Neural cell (in vitro differentiated cells): ENCODE data around the gene CATSPERD. TPM values are rescaled to one million over a fixed set of nuclear protein-coding genes. Genes with fewer than 3 reads are reported as not detected.

Experiments used
- H2AFZ ChIP-seq: fragments of 200-600, 300-800 bp; sonication (generic), shearing (Covaris generic); 2 replicates; pipeline ENCODE4 v1.6.0; 2014; ENCODE audit warnings: low read depth, mild to moderate bottlenecking, antibody characterized with exemption, low read length, moderate library complexity
- H3F3A ChIP-seq: fragments of 200-600 bp; shearing (Covaris generic); 2 replicates; pipeline ENCODE4 v1.6.1; 2016; ENCODE audit warnings: mild to moderate bottlenecking, moderate library complexity, mixed read lengths, antibody characterized with exemption, low read length; ENCODE audit not compliant: insufficient read depth, poor library complexity, severe bottlenecking
- H3K27ac ChIP-seq: fragments of 200-600, 300-800 bp; sonication (generic), shearing (Covaris generic); 2 replicates; pipeline ENCODE4 v1.5.1; 2014; ENCODE audit warnings: mild to moderate bottlenecking, low read length, moderate library complexity
- H3K27me3 ChIP-seq: fragments of 300-800, 200-600 bp; sonication (generic), shearing (Covaris generic); 2 replicates; pipeline ENCODE4 v1.6.0; 2014; ENCODE audit warnings: mild to moderate bottlenecking, low read depth, low read length, moderate library complexity; ENCODE audit not compliant: insufficient read depth
- H3K36me3 ChIP-seq: fragments of 300-800, 200-600 bp; sonication (generic), shearing (Covaris generic); 2 replicates; pipeline ENCODE4 v1.5.1; 2014; ENCODE audit warnings: mild to moderate bottlenecking, antibody characterized with exemption, low read length, moderate library complexity; ENCODE audit not compliant: insufficient read depth
- H3K4me2 ChIP-seq: fragments of 300-800, 200-600 bp; sonication (generic), shearing (Covaris generic); 2 replicates; pipeline ENCODE4 v1.6.0; 2014; ENCODE audit warnings: mild to moderate bottlenecking, low read length
- H3K4me3 ChIP-seq: fragments of 300-800, 200-600 bp; sonication (generic), shearing (Covaris generic); 2 replicates; pipeline ENCODE4 v1.5.1; 2014; ENCODE audit warnings: mild to moderate bottlenecking, low read length, moderate library complexity
- H3K79me2 ChIP-seq: fragments of 200-600 bp; shearing (Covaris generic); replicated peaks from 2 replicates; pipeline ENCODE4 v1.6.0; 2014; ENCODE audit warnings: mild to moderate bottlenecking, low read length, moderate library complexity; ENCODE audit not compliant: insufficient read depth
- H3K9ac ChIP-seq: fragments of 300-800, 200-600 bp; sonication (generic), shearing (Covaris generic); 2 replicates; pipeline ENCODE4 v1.6.1; 2016; ENCODE audit warnings: mild to moderate bottlenecking, low read length, mixed read lengths
- H3K9me2 ChIP-seq: fragments of 200-600 bp; shearing (Covaris generic); 2 replicates; pipeline ENCODE4 v1.6.1; 2016; ENCODE audit warnings: mild to moderate bottlenecking, low read length, mixed read lengths; ENCODE audit not compliant: insufficient read depth
- H3K9me3 ChIP-seq: fragments of 200-600, 300-800 bp; sonication (generic), shearing (Covaris generic); 2 replicates; pipeline ENCODE4 v1.6.1; 2016; ENCODE audit warnings: mild to moderate bottlenecking, mixed run types, low read length, moderate library complexity, mixed read lengths
- H4K20me1 ChIP-seq: fragments of 200-600 bp; shearing (Covaris generic); 2 replicates; pipeline ENCODE4 v1.6.1; 2016; ENCODE audit warnings: mild to moderate bottlenecking, mixed run types; ENCODE audit not compliant: insufficient read depth
- CTCF ChIP-seq: fragments of 450-650 bp; IDR thresholded peaks from 2 replicates; pipeline ENCODE4 v1.5.1; 2014; ENCODE audit warnings: antibody characterized with exemption, mild to moderate bottlenecking, moderate library complexity; ENCODE audit not compliant: poor library complexity, severe bottlenecking
- EP300 ChIP-seq: fragments of 450-650 bp; conservative IDR thresholded peaks from 2 replicates; pipeline ENCODE4 v1.6.1; 2014; ENCODE audit warnings: antibody characterized with exemption, mild to moderate bottlenecking, moderate library complexity; ENCODE audit not compliant: poor library complexity, severe bottlenecking
- EZH2 ChIP-seq: fragments of 200-600, 300-800 bp; shearing (Covaris generic), sonication (generic); IDR thresholded peaks from 2 replicates; pipeline ENCODE4 v1.6.1; 2014; ENCODE audit warnings: antibody characterized with exemption, low read length, borderline replicate concordance, mild to moderate bottlenecking; ENCODE audit not compliant: insufficient read depth, poor library complexity, severe bottlenecking
- MXI1 ChIP-seq: fragments of 450-650 bp; conservative IDR thresholded peaks from 2 replicates; pipeline ENCODE4 v1.6.1; 2014; ENCODE audit warnings: antibody characterized with exemption, mild to moderate bottlenecking; ENCODE audit not compliant: poor library complexity, severe bottlenecking
- POLR2AphosphoS5 ChIP-seq: IDR thresholded peaks from 2 replicates; pipeline ENCODE4 v1.6.1; 2012
- RAD21 ChIP-seq: fragments of 450-650 bp; conservative IDR thresholded peaks from 2 replicates; pipeline ENCODE4 v1.6.1; 2014; ENCODE audit warnings: antibody characterized with exemption, mild to moderate bottlenecking, moderate library complexity
- REST ChIP-seq: IDR thresholded peaks from 2 replicates; pipeline ENCODE4 v1.6.1; 2012; ENCODE audit warnings: borderline replicate concordance
- SMC3 ChIP-seq: fragments of 450-650 bp; conservative IDR thresholded peaks from 2 replicates; pipeline ENCODE4 v1.6.1; 2014; ENCODE audit warnings: antibody characterized with exemption, mild to moderate bottlenecking, moderate library complexity; ENCODE audit not compliant: poor library complexity
- TAF1 ChIP-seq: IDR thresholded peaks from 2 replicates; pipeline ENCODE4 v1.6.1; 2012; ENCODE audit warnings: low read depth
- polyA plus RNA-seq: library from polyadenylated mRNA; depleted of rRNA; stranded (reverse); fragments of >200 nt; gene quantifications from 2 replicates; pipeline ENCODE4 v1.2.3, GENCODE V29; 2014

The CATSPERD gene
- polyA plus RNA-seq, 1 donor from 2014 or later = not detected

- Histone ChIP-seq H3K4me3 (no peak overlapping the region), H3K27me3 (no peaks in the 10 kb centered on the region), H3K9me3 (no peaks in the 10 kb centered on the region), H3K9ac (no peak overlapping the region), H3K27ac (no peak overlapping the region), H3K9me2 (no peaks in the 10 kb centered on the region), H3K4me2 (no peak overlapping the region), H4K20me1 (no peaks in the 10 kb centered on the region), H3K79me2 (no peaks in the 10 kb centered on the region), H3K36me3 (no peaks in the 10 kb centered on the region), H2AFZ (no peak overlapping the region), H3F3A (no peaks in the 10 kb centered on the region)
- no peak for TF ChIP-seq EZH2
- TF ChIP-seq TAF1 = no peak
- TF ChIP-seq MXI1 = no peak
- TF ChIP-seq REST = no peak
- TF ChIP-seq SMC3 = no peak
- TF ChIP-seq POLR2AphosphoS5 = no peak
- TF ChIP-seq RAD21 = no peak
- TF ChIP-seq CTCF = no peak
- no peak for TF ChIP-seq EP300
Observed at GRCh38 chr19:5782945-5783919, 62.8 kb downstream of the CATSPERD start.

- no peak for TF ChIP-seq POLR2AphosphoS5
- no peak for TF ChIP-seq CTCF
- TF ChIP-seq TAF1 = no peak
- TF ChIP-seq MXI1 = no peak
- no peak within 1 kb of the TSS for H3K4me2 ChIP-seq
- H3K79me2 ChIP-seq = no peaks in the 10 kb centered on the region
- H3K9ac ChIP-seq = no peak within 1 kb of the TSS
- H3K36me3 ChIP-seq = no peaks in the 10 kb centered on the region
- H3K27ac ChIP-seq = no peak within 1 kb of the TSS
- no peaks in the 10 kb centered on the region for H4K20me1 ChIP-seq
- H2AFZ ChIP-seq = no peak within 1 kb of the TSS
- no peak within 1 kb of the TSS for H3K4me3 ChIP-seq
- no peaks in the 10 kb centered on the region for H3K9me2 ChIP-seq
- no peaks in the 10 kb centered on the region for H3K27me3 ChIP-seq
- H3F3A ChIP-seq = no peaks in the 10 kb centered on the region
- no peaks in the 10 kb centered on the region for H3K9me3 ChIP-seq
Observed at GRCh38 chr19:5784581-5785147, 64.2 kb downstream of the CATSPERD start, which contains the start of gene PRR22. PRR22 (minus strand) TSS chr19:5784746; CDS start chr19:5784660, 86 bp downstream.
